Activated naive CD8-positive, alpha-beta T cell treated with anti-CD3 and anti-CD28 coated beads for 36 hours (primary cell): ENCODE data around the gene PIGR. TPM values are rescaled to one million over a fixed set of nuclear protein-coding genes. Genes with fewer than 3 reads are reported as not detected.

ENCODE experiments used
- DNase-seq: peaks from one replicate; pipeline ENCODE4 v3.0.0; 2021
- H3K27ac Mint-ChIP-seq: one replicate; pipeline ENCODE4 v1.8.0; 2022; ENCODE audit warnings: mild to moderate bottlenecking, moderate library complexity, mixed read lengths
- H3K27me3 Mint-ChIP-seq: one replicate; pipeline ENCODE4 v1.8.0; 2022; ENCODE audit warnings: mild to moderate bottlenecking, mixed read lengths
- H3K36me3 Mint-ChIP-seq: one replicate; pipeline ENCODE4 v1.8.0; 2021; ENCODE audit warnings: mild to moderate bottlenecking, mixed read lengths
- H3K4me1 Mint-ChIP-seq: one replicate; pipeline ENCODE4 v1.8.0; 2021; ENCODE audit warnings: mixed read lengths
- H3K4me3 Mint-ChIP-seq: one replicate; pipeline ENCODE4 v1.8.0; 2022; ENCODE audit warnings: mild to moderate bottlenecking, moderate library complexity, mixed read lengths
- H3K9me3 Mint-ChIP-seq: one replicate; pipeline ENCODE4 v1.8.0; 2022; ENCODE audit warnings: mixed read lengths
- total RNA-seq, 2 experiments: library from RNA; stranded (reverse); gene quantifications; one replicate each; pipeline ENCODE4 v1.2.3, GENCODE V29; 2021

PIGR gene
- total RNA-seq, 2 experiments from 2014 or later = 0.08 to 0.10 TPM

- Mint-ChIP-seq H3K9me3 (no peaks in the 10 kb centered on the region), H3K27me3 (peaks cover 5% of the 10 kb centered on the region), H3K27ac (peak overlapping the region; percentile 53), H3K4me1 (peaks cover 24% of the 10 kb centered on the region), H3K36me3 (no peaks in the 10 kb centered on the region), H3K4me3 (peak overlapping the region; percentile 42)
- no peak for DNase-seq
These were observed 21.0 kb upstream of the PIGR start for GRCh38 chr1:206967096-206967849.

DNA sequence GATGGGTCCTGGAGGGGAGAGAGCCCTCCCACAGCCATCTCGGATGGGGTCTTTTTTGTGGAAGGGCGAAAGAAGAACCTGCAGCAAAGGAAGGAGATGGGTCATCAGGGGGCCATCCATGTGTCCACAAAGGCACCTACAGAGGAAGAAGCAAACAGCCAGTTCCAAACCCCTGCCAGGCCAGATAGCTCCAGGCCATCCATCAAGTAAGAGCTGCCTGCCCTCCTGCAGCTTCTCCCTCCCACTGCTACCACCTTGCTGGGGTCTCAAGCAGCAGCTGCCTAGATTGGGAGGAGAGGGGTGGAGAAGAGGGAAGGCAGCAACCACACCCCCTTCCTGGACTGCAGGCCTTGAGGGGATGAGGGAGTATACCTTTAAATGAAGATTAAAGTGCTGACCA, 19.5 kb upstream of the PIGR start:
- Mint-ChIP-seq H3K4me3 (no peak overlapping the region), H3K36me3 (no peaks in the 10 kb centered on the region), H3K27ac (no peak overlapping the region), H3K4me1 (peaks cover 28% of the 10 kb centered on the region), H3K9me3 (no peaks in the 10 kb centered on the region), H3K27me3 (peaks cover 5% of the 10 kb centered on the region)
- no peak for DNase-seq

DNA sequence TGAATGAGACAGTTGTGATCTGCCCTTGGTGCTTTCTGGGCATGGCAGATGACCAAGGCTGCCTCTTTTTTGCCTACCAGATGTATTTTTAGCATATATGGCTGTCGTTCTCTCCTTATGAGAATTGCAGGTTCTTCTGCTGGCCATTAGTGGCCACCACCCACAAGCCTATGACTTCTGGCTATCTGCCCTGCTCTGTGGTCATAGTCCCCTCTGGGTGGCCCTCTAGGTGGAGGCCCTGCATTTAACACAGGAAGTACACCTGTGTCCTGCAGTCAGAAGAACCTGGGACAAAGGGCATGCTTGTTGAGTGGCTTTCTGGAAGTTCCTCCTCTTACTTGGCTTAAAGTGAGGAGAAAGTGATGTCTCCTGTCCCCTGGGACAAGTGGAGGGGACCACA, 17.5 kb upstream of the PIGR start:
- Mint-ChIP-seq H3K36me3 (no peaks in the 10 kb centered on the region), H3K9me3 (no peaks in the 10 kb centered on the region), H3K27me3 (no peaks in the 10 kb centered on the region), H3K4me3 (no peak overlapping the region), H3K4me1 (peaks cover 28% of the 10 kb centered on the region), H3K27ac (no peak overlapping the region)
- no peak for DNase-seq

- Mint-ChIP-seq H3K9me3 (no peaks in the 10 kb centered on the region), H3K36me3 (no peaks in the 10 kb centered on the region), H3K4me3 (no peak overlapping the region), H3K27me3 (no peaks in the 10 kb centered on the region), H3K27ac (no peak overlapping the region), H3K4me1 (peaks cover 25% of the 10 kb centered on the region)
- no peak for DNase-seq
These were observed 16.9 kb upstream of the PIGR start for GRCh38 chr1:206963119-206963712.

- Mint-ChIP-seq H3K27ac (no peak overlapping the region), H3K36me3 (no peaks in the 10 kb centered on the region), H3K4me1 (peaks cover 16% of the 10 kb centered on the region), H3K4me3 (no peak overlapping the region), H3K9me3 (no peaks in the 10 kb centered on the region), H3K27me3 (no peaks in the 10 kb centered on the region)
- no peak for DNase-seq
These were observed 16.0 kb upstream of the PIGR start for GRCh38 chr1:206962272-206962671.

- DNase-seq = no peak
- Mint-ChIP-seq H3K27me3 (no peaks in the 10 kb centered on the region), H3K4me3 (no peak overlapping the region), H3K4me1 (peaks cover 13% of the 10 kb centered on the region), H3K9me3 (no peaks in the 10 kb centered on the region), H3K27ac (no peak overlapping the region), H3K36me3 (no peaks in the 10 kb centered on the region)
These were observed 15.4 kb upstream of the PIGR start for GRCh38 chr1:206961668-206962067.

GRCh38 chr1:206960676-206961386, 14.6 kb upstream of the PIGR start:
- H3K36me3 Mint-ChIP-seq = no peaks in the 10 kb centered on the region
- no peak overlapping the region for H3K27ac Mint-ChIP-seq
- no peaks in the 10 kb centered on the region for H3K9me3 Mint-ChIP-seq
- no peaks in the 10 kb centered on the region for H3K27me3 Mint-ChIP-seq
- no peak overlapping the region for H3K4me3 Mint-ChIP-seq
- H3K4me1 Mint-ChIP-seq = peaks cover 13% of the 10 kb centered on the region
- DNase-seq = no peak

DNA sequence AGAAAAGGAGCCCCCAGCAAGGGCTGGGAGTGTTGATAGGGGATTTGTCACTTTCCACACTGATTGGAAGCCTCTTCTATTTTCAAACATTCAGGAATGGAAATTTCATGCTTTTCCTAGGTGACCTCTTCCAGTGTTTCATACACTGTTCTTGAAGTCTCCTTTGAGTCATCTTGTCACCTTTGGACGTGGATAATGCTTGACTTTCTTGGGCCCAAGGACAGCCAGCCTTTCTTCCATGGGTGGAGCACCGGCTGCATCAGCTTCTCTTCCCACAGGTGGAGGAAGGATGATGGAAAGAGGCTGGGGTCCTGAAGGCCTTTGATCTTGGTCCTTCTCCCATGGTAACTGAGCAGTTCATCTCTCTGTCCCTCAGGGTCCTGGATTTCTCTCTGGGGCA, 11.9 kb upstream of the PIGR start:
- Mint-ChIP-seq H3K27ac (no peak overlapping the region), H3K27me3 (no peaks in the 10 kb centered on the region), H3K4me3 (no peak overlapping the region), H3K4me1 (peaks cover 23% of the 10 kb centered on the region), H3K9me3 (no peaks in the 10 kb centered on the region), H3K36me3 (no peaks in the 10 kb centered on the region)
- DNase-seq = no peak

DNA sequence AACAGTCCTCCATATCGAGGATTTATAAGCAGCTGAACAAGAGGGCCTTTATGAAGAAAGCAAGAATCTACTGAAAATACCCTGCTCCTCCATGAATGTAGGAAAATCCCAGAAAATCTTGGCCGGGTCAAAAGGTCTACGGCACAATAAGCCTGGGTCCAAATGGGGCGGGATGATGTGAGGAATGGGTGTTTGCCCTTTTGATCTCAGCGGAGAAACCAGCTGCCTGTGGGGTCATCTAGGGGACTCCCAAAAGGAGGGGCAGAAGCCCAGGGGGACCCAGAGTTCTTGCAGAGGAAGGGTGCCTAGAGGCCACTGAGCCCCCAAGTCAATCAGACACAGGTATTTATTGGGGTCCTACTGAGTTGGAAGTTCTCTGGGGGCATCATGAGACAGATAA, 11.4 kb upstream of the PIGR start:
- no peak for DNase-seq
- Mint-ChIP-seq H3K27me3 (no peaks in the 10 kb centered on the region), H3K4me1 (peaks cover 18% of the 10 kb centered on the region), H3K36me3 (no peaks in the 10 kb centered on the region), H3K4me3 (no peak overlapping the region), H3K9me3 (no peaks in the 10 kb centered on the region), H3K27ac (no peak overlapping the region)

- H3K4me3 Mint-ChIP-seq = no peak overlapping the region
- no peak overlapping the region for H3K27ac Mint-ChIP-seq
- H3K36me3 Mint-ChIP-seq = no peaks in the 10 kb centered on the region
- no peaks in the 10 kb centered on the region for H3K9me3 Mint-ChIP-seq
- DNase-seq = no peak
- H3K27me3 Mint-ChIP-seq = no peaks in the 10 kb centered on the region
- H3K4me1 Mint-ChIP-seq = peaks cover 12% of the 10 kb centered on the region
These were observed 9.5 kb upstream of the PIGR start for GRCh38 chr1:206955476-206956451.

GRCh38 chr1:206954459-206955342, 8.4 kb upstream of the PIGR start:
- DNase-seq = no peak
- H3K9me3 Mint-ChIP-seq = no peaks in the 10 kb centered on the region
- peaks cover 12% of the 10 kb centered on the region for H3K4me1 Mint-ChIP-seq
- H3K4me3 Mint-ChIP-seq = no peak overlapping the region
- H3K27ac Mint-ChIP-seq = no peak overlapping the region
- H3K36me3 Mint-ChIP-seq = no peaks in the 10 kb centered on the region
- H3K27me3 Mint-ChIP-seq = no peaks in the 10 kb centered on the region

DNA sequence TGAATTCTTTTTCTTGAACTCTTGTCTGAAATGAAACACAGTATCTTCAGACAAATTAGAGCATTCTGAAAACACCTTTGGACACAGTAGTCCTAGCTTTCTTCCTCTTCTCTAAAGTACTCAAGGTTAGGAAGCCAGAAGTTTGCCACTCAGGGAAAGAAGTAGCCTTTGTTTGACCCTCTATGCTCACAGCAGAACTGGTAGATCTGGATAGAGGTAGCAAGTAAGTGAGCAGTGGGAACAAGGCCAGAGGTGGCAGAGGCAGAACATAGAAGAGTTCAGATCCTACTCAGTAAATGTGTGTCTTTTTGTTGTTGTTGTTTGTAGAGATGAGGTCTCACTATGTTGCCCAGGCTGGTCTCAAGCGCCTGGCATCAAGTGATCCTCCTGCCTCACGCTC, 7.4 kb upstream of the PIGR start:
- H3K27me3 Mint-ChIP-seq = no peaks in the 10 kb centered on the region
- H3K27ac Mint-ChIP-seq = no peak overlapping the region
- DNase-seq = no peak
- peaks cover 12% of the 10 kb centered on the region for H3K4me1 Mint-ChIP-seq
- no peak overlapping the region for H3K4me3 Mint-ChIP-seq
- no peaks in the 10 kb centered on the region for H3K9me3 Mint-ChIP-seq
- H3K36me3 Mint-ChIP-seq = no peaks in the 10 kb centered on the region

GRCh38 chr1:206953126-206953525, 6.9 kb upstream of the PIGR start:
- Mint-ChIP-seq H3K4me3 (no peak overlapping the region), H3K9me3 (no peaks in the 10 kb centered on the region), H3K27ac (no peak overlapping the region), H3K36me3 (no peaks in the 10 kb centered on the region), H3K27me3 (no peaks in the 10 kb centered on the region), H3K4me1 (peaks cover 12% of the 10 kb centered on the region)
- DNase-seq = no peak

GRCh38 chr1:206952171-206952570, 5.9 kb upstream of the PIGR start:
- Mint-ChIP-seq H3K27ac (no peak overlapping the region), H3K4me1 (peaks cover 12% of the 10 kb centered on the region), H3K9me3 (no peaks in the 10 kb centered on the region), H3K27me3 (no peaks in the 10 kb centered on the region), H3K36me3 (no peaks in the 10 kb centered on the region), H3K4me3 (no peak overlapping the region)
- DNase-seq = no peak
